Astrocyte (in vitro differentiated cells and primary cell): ENCODE measurements around the gene GINS3. TPM values are rescaled to one million over a fixed set of nuclear protein-coding genes. Genes with fewer than 3 reads are reported as not detected.
A peak's percentile ranks its signal among the peaks of the same experiment; 100 is the strongest.

ENCODE experiments used
- DNase-seq: peaks from one replicate; pipeline ENCODE4 v3.0.0-alpha.2; 2010; ENCODE audit warnings: low read depth
- FAIRE-seq: peaks from 2 replicates; lab custom pipeline; 2011; peaks lifted over from hg19 to GRCh38; lab: Jason Lieb, UNC
- H2AFZ ChIP-seq: 2 replicates; pipeline ENCODE4 v1.6.0; 2012; ENCODE audit warnings: low read depth, low read length, inconsistent platforms
- H3K27ac ChIP-seq: 2 replicates; pipeline ENCODE4 v1.5.1; 2011; ENCODE audit warnings: low read depth, low read length, inconsistent platforms
- H3K27me3 ChIP-seq: 2 replicates; pipeline ENCODE4 v1.6.0; 2011; ENCODE audit warnings: low read length, inconsistent platforms; ENCODE audit not compliant: insufficient read depth
- H3K36me3 ChIP-seq: 2 replicates; pipeline ENCODE4 v1.5.1; 2011; ENCODE audit warnings: low read length, inconsistent platforms; ENCODE audit not compliant: insufficient read depth
- H3K4me1 ChIP-seq: 2 replicates; pipeline ENCODE4 v1.5.1; 2011; ENCODE audit warnings: low read length, inconsistent platforms; ENCODE audit not compliant: insufficient read depth
- H3K4me2 ChIP-seq: 2 replicates; pipeline ENCODE4 v1.6.0; 2012; ENCODE audit warnings: low read length, inconsistent platforms
- H3K4me3 ChIP-seq: 2 replicates; pipeline ENCODE4 v1.5.1; 2011; ENCODE audit warnings: low read depth, mild to moderate bottlenecking, low read length, inconsistent platforms; ENCODE audit not compliant: insufficient read depth
- H3K79me2 ChIP-seq: 2 replicates; pipeline ENCODE4 v1.6.0; 2012; ENCODE audit warnings: mild to moderate bottlenecking, low read length, inconsistent platforms; ENCODE audit not compliant: insufficient read depth
- H3K9ac ChIP-seq: 2 replicates; pipeline ENCODE4 v1.6.0; 2012; ENCODE audit warnings: mild to moderate bottlenecking, low read length, inconsistent platforms
- H3K9me3 ChIP-seq: 2 replicates; pipeline ENCODE4 v1.5.1; 2012; ENCODE audit warnings: low read depth, mild to moderate bottlenecking, low read length, inconsistent platforms; ENCODE audit not compliant: insufficient read depth
- H4K20me1 ChIP-seq: 2 replicates; pipeline ENCODE4 v1.6.0; 2012; ENCODE audit warnings: low read length, inconsistent platforms; ENCODE audit not compliant: insufficient read depth
- H3K27ac Mint-ChIP-seq: one replicate; pipeline ENCODE4 v1.8.0; 2021; ENCODE audit warnings: mild to moderate bottlenecking, mixed read lengths; ENCODE audit not compliant: unreplicated experiment
- H3K27me3 Mint-ChIP-seq: one replicate; pipeline ENCODE4 v1.8.0; 2021; ENCODE audit warnings: low read depth, mixed read lengths; ENCODE audit not compliant: unreplicated experiment
- H3K36me3 Mint-ChIP-seq: one replicate; pipeline ENCODE4 v1.8.0; 2021; ENCODE audit warnings: low read depth, mixed read lengths; ENCODE audit not compliant: unreplicated experiment
- H3K4me1 Mint-ChIP-seq: one replicate; pipeline ENCODE4 v1.8.0; 2021; ENCODE audit warnings: low read depth, mixed read lengths; ENCODE audit not compliant: unreplicated experiment
- H3K4me3 Mint-ChIP-seq: one replicate; pipeline ENCODE4 v1.8.0; 2021; ENCODE audit warnings: mild to moderate bottlenecking, moderate library complexity, mixed read lengths; ENCODE audit not compliant: unreplicated experiment
- H3K9me3 Mint-ChIP-seq: one replicate; pipeline ENCODE4 v1.8.0; 2021; ENCODE audit warnings: mild to moderate bottlenecking, mixed read lengths; ENCODE audit not compliant: unreplicated experiment
- EZH2 ChIP-seq: IDR thresholded peaks from 2 replicates; pipeline ENCODE4 v1.6.1; 2012; ENCODE audit warnings: mild to moderate bottlenecking, low read length, inconsistent platforms; ENCODE audit not compliant: insufficient read depth
- total RNA-seq: library from RNA; stranded (reverse); gene quantifications from 2 replicates; pipeline ENCODE4 v1.2.1, GENCODE V29; 2021
- TF ChIP-seq, protein P1 (sequence below): IDR thresholded peaks from 2 replicates; pipeline ENCODE4 v1.5.1; 2011; ENCODE audit warnings: low read depth, mild to moderate bottlenecking, inconsistent platforms, low read length, moderate library complexity; ENCODE audit not compliant: insufficient read depth

The GINS3 gene
- total RNA-seq, 1 donor from 2014 or later = 3.6 TPM

DNA sequence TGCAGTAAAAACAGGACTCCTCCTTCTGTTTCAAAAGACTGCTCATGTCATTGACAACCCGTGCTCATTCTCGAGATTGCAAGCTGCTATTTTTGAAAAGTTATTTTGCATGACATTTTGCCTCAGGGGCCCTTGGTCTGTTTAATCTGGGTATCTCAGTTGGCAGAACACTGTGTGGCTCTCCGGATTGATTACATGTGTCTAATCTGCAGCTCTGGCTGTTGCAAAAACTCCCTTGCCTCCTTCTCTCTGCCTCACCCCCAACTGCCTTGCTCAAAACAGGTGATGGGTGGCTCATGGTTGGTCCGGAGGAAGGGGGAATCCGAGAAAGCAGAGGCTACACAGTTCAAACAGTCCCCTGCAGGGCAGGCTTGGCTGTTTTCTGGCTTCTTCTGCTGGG, 25.3 kb downstream of the GINS3 start:
- no peak overlapping the region for H3K4me2 ChIP-seq
- Mint-ChIP-seq H3K36me3 (no peaks in the 10 kb centered on the region), H3K4me3 (no peak overlapping the region), H3K4me1 (peaks cover 4% of the 10 kb centered on the region), H3K9me3 (no peaks in the 10 kb centered on the region), H3K27me3 (peaks cover 11% of the 10 kb centered on the region), H3K27ac (no peak overlapping the region)
- no peak overlapping the region for H3K27ac ChIP-seq
- no peaks in the 10 kb centered on the region for H3K9me3 ChIP-seq
- no peak overlapping the region for H3K4me3 ChIP-seq
- H3K79me2 ChIP-seq = no peaks in the 10 kb centered on the region
- FAIRE-seq = no peak
- DNase-seq = no peak
- no peak for TF ChIP-seq EZH2
- TF ChIP-seq, protein P1, sequence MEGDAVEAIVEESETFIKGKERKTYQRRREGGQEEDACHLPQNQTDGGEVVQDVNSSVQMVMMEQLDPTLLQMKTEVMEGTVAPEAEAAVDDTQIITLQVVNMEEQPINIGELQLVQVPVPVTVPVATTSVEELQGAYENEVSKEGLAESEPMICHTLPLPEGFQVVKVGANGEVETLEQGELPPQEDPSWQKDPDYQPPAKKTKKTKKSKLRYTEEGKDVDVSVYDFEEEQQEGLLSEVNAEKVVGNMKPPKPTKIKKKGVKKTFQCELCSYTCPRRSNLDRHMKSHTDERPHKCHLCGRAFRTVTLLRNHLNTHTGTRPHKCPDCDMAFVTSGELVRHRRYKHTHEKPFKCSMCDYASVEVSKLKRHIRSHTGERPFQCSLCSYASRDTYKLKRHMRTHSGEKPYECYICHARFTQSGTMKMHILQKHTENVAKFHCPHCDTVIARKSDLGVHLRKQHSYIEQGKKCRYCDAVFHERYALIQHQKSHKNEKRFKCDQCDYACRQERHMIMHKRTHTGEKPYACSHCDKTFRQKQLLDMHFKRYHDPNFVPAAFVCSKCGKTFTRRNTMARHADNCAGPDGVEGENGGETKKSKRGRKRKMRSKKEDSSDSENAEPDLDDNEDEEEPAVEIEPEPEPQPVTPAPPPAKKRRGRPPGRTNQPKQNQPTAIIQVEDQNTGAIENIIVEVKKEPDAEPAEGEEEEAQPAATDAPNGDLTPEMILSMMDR = no peak
- peaks cover 3% of the 10 kb centered on the region for H3K4me1 ChIP-seq
- H3K36me3 ChIP-seq = no peaks in the 10 kb centered on the region
- H2AFZ ChIP-seq = no peak overlapping the region
- no peak overlapping the region for H3K9ac ChIP-seq
- no peaks in the 10 kb centered on the region for H3K27me3 ChIP-seq
- no peaks in the 10 kb centered on the region for H4K20me1 ChIP-seq

DNA sequence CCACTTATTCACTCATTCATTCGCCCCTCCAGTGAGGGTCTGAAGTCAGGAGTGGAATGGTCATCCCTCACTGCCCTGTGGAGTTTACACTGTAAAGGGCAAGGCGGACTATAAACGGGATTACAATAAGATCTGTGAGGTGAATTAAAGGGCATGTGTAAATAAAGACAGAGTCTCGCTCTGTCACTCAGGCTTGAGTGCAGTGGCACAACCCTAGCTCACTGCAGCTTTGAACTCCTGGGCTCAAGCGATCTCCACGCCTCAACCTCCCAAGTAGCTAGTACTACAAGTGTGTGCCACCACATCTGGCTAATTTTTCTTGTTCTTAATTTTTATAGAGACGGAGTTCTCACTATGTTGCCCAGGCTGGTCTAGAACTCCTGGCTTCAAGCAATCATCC, 25.8 kb downstream of the GINS3 start:
- no peak for TF ChIP-seq EZH2
- TF ChIP-seq, protein P1 = no peak
- no peak for DNase-seq
- H3K9ac ChIP-seq = no peak overlapping the region
- no peak overlapping the region for H2AFZ ChIP-seq
- no peak for FAIRE-seq
- no peak overlapping the region for H3K4me3 ChIP-seq
- no peaks in the 10 kb centered on the region for H3K79me2 ChIP-seq
- Mint-ChIP-seq H3K9me3 (no peaks in the 10 kb centered on the region), H3K4me3 (no peak overlapping the region), H3K27me3 (peaks cover 14% of the 10 kb centered on the region), H3K27ac (no peak overlapping the region), H3K4me1 (peaks cover 4% of the 10 kb centered on the region), H3K36me3 (no peaks in the 10 kb centered on the region)
- no peak overlapping the region for H3K27ac ChIP-seq
- H3K4me1 ChIP-seq = peaks cover 3% of the 10 kb centered on the region
- H3K4me2 ChIP-seq = no peak overlapping the region
- no peaks in the 10 kb centered on the region for H4K20me1 ChIP-seq
- no peaks in the 10 kb centered on the region for H3K36me3 ChIP-seq
- H3K27me3 ChIP-seq = no peaks in the 10 kb centered on the region
- H3K9me3 ChIP-seq = no peaks in the 10 kb centered on the region

DNA sequence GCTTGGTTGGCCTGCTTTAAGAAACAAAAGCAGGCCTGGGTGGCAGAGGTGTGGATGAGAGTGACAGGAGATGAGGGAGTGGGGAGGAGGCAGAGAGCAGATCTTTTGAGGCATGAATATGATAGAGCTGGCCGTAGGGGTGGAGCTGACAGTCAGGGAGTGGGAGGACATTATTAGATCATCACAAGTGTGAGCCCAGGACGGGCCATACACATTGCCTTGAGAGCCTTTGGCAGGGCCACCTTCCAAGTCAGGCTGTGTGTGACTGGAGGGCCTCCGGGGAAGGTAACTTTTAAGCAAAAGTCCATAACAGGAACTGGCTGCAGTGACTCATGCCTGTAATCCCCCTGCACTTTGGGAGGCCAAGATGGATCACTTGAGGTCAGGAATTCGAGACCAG, 26.3 kb downstream of the GINS3 start:
- H3K4me1 ChIP-seq = peaks cover 3% of the 10 kb centered on the region
- H3K4me2 ChIP-seq = peak overlapping the region; percentile 19
- no peak overlapping the region for H3K9ac ChIP-seq
- Mint-ChIP-seq H3K36me3 (no peaks in the 10 kb centered on the region), H3K9me3 (no peaks in the 10 kb centered on the region), H3K4me1 (peaks cover 4% of the 10 kb centered on the region), H3K4me3 (no peak overlapping the region), H3K27me3 (peaks cover 15% of the 10 kb centered on the region), H3K27ac (no peak overlapping the region)
- no peaks in the 10 kb centered on the region for H4K20me1 ChIP-seq
- TF ChIP-seq, protein P1 = no peak
- no peak for TF ChIP-seq EZH2
- no peaks in the 10 kb centered on the region for H3K9me3 ChIP-seq
- H3K27me3 ChIP-seq = no peaks in the 10 kb centered on the region
- H3K4me3 ChIP-seq = no peak overlapping the region
- peak overlapping the region; percentile 73 for H2AFZ ChIP-seq
- FAIRE-seq (no peak), DNase-seq (peak; percentile 39)
- no peaks in the 10 kb centered on the region for H3K36me3 ChIP-seq
- no peak overlapping the region for H3K27ac ChIP-seq
- no peaks in the 10 kb centered on the region for H3K79me2 ChIP-seq
